Right ventricle myocardium inferior (tissue), 1 donor: ENCODE results near the gene ZNF827. TPM values are rescaled to one million over a fixed set of nuclear protein-coding genes. Genes with fewer than 3 reads are reported as not detected.
A peak's percentile ranks its signal among the peaks of the same experiment; 100 is the strongest.

Experiments used
- ATAC-seq: fragments of 200-7000 bp; cut with Tn5 transposase; one replicate; pipeline ENCODE4 v1.9.1; 2020; ENCODE audit warnings: mild to moderate bottlenecking, moderate library complexity
- DNase-seq: peaks from one replicate; pipeline ENCODE4 v3.0.0; 2021; ENCODE audit errors: missing footprints
- intact Hi-C: fragments of 100-400 bp; cut with DNase I; formaldehyde crosslinking; loops from one replicate; pipeline ENCODE4 v1.11.0; 2022
- total RNA-seq: library from RNA; stranded (reverse); fragmentation: NEBNext Ultra II Directional; extraction: Animal tissue kit (Norgen Biotek cat#: 25700); gene quantifications from one replicate; pipeline ENCODE4 v1.2.1, GENCODE V29; 2021
- donor health status: DM: no; HTN: yes; CAD: no; lungs with severe emphysema.

The ZNF827 gene
- total RNA-seq, 1 donor from 2014 or later, result 11.9 TPM

DNA sequence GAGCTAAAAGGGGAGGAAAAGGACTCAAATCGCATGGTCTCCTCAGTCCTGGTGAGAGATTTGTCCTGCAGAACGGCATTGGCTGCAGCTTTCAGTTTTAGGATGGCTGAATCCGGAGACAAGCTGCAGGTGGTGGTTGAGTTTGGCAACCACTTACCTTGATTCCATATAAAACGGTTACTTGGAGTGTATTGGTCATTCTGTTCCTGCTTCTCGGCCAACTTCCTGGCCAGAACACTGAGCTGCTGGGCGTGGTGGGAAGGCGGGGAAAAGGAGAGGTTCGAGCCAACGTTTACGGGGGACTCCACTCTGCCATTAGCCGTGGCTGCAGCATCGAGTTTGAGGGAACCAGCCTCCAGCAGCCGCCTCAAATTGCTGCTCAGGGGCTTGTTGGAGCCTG lies 36.1 kb downstream of the ZNF827 start:
- DNase-seq (no peak), ATAC-seq (no peak)
- intact Hi-C loops, result no loop called here

DNA sequence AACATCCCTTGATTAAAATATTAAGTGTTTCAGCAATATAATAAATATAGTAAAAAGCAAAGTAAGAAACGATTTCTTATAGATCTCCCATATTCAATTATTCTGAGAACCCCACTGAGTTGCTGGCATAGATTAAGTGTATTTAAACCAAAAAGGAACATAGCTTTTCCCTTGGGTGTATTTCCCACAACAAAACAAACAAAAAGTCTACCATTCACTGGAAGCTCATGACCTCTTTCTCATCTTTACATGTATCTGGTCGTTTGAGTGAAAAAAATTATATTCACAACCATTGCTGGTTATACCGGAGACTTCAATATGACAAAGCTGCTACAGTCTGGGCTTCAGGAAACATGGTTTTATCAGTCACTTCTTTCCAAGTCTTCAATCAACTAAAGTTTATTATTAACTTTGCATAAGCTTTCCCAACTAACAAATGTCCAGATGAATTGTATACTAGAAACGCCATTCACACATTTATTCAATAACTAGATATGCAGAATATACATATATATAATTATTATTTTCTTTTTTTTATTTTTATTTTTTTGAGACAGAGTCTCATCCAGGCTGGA lies 38.6 kb downstream of the ZNF827 start:
- intact Hi-C loops, result no loop called here
- DNase-seq (no peak), ATAC-seq (no peak)

DNA sequence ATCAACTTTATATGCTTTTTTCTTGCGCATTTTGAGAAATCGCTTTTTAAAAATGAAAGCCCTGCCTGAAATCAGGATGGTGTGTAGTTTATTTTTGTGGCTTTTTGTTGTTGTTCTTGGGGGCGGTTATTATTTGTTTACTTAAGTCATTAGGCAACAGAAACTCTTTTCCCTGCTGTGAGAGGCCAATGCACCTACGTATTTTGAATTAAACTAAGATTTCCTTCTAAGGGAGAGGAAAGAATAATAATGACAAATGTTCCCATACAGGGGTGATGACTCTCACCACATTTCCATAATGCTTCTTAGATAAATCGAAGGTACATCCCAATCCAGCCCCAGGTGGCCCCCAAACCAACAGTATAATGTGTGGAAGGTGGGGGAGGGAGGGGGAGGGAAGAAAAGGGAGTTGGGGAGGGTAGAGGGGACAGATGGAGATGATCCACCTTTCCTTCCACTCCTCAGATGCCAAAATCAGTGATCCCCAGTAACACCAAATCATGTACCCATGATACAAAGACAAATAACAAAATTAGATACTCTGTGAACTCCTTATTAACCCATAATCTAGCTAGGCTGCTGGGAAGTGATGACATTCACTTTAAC lies 39.6 kb downstream of the ZNF827 start:
- intact Hi-C loops, result no loop called here
- no peak for ATAC-seq
- no peak for DNase-seq

DNA sequence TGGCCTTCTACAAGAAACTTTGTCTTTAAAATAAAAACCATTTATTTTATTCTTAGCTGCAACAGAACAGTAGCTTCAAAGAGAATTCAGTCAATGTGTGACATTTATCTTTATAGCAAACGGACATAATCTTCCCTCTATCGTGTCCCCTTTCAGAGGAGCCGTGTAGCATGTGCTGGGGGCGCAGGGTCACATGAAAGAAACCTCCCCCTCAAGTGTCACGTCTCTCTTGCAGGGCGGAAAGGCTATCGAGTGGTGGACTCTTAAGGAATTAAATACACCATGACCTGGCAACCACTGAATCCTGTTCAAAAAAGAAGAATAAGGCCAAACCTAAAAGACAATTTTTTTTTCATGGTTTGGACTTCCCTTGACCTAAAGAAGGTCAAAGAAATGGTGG lies 40.2 kb downstream of the ZNF827 start:
- no peak for ATAC-seq
- no peak for DNase-seq
- intact Hi-C loops, result no loop called here

DNA sequence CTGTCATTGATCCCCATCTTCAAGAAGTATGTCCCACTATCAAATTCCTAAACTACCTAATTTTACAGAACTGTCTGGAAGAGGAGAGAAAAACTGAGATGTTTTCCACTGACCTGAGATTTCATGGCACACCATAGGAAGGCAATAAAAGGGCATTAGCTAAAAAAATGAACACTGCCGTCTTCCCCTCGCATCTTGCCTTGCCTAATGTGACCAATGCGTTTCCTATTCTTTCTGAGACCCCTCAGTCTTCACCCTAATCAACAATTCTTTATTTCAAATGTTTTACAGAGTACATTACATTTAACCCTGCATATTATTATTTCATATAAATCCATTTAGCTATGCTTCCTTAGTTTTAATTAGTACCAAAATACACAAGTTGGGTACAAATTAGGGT lies 43.6 kb downstream of the ZNF827 start:
- ATAC-seq, result no peak
- intact Hi-C loops, result no loop called here
- DNase-seq, result no peak

DNA sequence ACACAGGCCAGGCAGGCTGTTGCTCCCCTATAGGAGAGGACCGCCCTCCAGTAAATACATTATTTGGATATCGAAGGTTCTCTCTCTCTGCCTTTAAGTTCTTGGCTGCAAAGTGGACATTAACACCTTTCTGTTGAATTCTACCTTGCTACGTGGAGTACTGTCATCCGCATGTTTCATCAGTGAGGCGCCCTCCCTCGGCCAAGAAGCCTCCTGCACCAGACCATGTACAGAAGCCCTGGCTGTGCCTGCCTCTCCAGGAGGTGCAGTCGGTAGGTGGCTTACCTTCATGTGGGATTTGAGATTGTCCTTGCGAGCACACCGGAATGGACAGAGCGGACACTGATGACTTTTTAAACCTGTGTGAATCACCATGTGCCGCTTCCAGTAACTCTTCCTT lies 46.7 kb downstream of the ZNF827 start:
- ATAC-seq, result no peak
- DNase-seq, result no peak

DNA sequence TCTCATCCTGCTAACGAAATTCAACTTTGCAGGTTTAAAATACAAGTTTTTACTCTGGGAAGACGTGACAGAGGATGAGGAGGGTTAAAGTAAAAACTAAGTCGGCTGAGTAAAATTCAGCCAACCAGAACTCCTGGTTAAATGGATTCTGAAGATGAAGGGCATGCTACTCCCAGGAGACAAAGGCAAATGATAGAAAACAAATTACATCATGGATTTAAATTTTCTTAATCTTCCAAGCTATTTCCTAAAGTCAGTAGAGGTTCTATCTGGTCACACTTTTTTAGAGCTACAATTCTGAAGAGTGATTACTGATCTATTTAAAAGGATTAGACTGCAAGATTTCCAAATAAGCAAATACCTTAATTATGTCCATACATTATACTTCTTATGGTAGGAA lies 47.9 kb downstream of the ZNF827 start:
- ATAC-seq (no peak), DNase-seq (no peak)
- intact Hi-C loops, result no loop called here

More for the DNA sequence above, 46.7 kb downstream of the ZNF827 start:
- intact Hi-C loops, result no loop called here

DNA sequence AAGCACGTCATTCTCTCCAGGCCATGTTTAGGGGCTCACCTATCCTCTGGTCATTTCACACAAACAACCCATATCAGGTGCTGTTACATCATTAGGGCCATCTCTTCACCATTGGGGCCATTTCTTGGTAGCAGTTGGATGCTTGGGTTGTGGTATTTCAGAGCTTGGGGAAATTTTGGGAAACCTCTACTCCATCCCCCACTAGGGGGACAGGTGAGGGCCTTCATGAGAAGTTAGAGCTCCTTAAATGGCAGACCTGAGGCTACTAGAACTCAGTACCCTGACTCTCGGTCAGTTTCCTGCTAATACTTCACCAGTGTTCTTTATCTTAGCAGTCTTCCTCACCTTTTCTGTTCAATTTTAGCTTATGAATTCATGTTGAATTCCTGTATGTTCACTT lies 50.2 kb downstream of the ZNF827 start:
- intact Hi-C loops, result loop anchor here (5.0 kb wide), 1 partner anchor 271 kb away; the partner anchor contains the start of gene MMAA
- ATAC-seq (no peak), DNase-seq (no peak)

DNA sequence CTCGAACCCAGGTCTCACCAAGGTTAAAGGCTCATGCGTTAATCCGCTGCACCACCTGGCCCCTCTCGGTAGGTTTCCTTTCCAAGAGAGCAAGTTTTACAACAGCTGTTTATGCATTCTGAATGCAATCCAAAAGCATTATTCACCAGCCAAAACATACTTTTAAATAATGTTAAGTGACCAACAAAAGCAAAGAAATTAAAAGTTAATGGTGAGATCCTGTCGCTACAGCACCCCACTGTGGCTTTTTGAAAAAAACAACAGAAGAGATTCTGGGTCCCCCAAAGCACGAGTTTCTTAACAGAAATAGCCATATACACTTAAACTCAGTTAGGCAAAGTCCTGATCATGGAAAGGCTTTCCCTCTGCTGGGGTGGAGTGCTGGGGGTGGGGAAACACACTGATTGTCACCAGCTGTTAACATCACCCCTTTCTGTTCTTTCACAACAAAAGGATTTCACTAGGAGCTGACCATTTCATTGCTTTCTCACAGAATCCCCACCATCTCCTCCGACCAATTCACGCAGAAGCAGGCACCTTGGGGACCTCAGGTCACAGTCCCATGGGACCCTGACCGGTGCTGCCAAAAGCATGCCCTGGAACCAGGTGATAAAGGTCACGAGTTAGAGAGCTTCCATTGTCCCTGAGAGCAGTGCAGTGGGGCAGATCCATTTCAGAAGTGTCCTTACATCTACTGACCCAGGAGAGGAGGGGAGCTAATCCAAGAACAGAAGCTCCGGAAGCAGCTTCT lies 51.2 kb downstream of the ZNF827 start:
- intact Hi-C loops, result loop anchor here (2.0 to 5.0 kb wide), 2 partner anchors 49 to 270 kb away; partner anchors contain the start of gene MMAA
- ATAC-seq, result peak; percentile 70
- DNase-seq, result no peak

DNA sequence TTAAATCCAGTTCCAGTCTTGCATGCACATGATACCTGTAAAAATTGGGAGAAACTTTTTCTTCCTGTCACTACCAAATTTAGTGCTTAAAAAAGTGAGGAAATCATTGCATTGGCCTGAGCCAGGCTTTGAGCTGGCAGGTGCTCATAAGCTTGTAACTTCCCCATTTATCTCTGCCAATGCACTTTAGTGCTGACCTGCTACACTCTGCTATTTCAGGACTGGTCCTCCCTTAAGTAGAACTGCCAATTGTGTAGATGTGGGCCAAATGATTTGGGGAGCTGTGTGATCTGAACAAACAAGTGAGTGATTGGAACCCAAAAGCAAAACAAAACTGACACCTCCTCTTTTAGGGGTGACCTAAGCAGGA lies 51.8 kb downstream of the ZNF827 start:
- DNase-seq (no peak), ATAC-seq (peak; percentile 82)
- intact Hi-C loops, result loop anchor here (2.0 to 5.0 kb wide), 2 partner anchors 50 to 270 kb away; partner anchors contain the start of gene MMAA

DNA sequence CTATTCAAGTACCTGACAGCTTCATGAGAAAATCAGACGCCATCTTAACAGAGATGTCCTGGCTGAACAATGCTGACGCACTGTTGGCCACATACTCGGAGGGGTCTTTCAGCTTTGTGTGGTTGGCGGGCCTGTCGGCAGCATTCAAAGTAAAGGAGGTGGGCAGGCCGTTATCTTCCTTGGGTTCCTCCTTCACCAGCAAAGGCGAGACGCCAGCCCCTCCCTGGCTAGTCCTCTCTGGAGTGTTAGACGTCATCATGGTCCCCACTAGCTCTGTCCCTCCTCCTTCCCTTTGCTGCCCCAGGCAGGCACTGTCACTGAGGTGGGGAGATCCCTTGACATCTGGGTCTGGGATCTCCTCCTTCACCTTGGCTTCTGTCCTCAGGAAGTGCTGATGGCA lies 53.0 kb downstream of the ZNF827 start:
- intact Hi-C loops, result loop anchor here (2.0 to 5.0 kb wide), 2 partner anchors 51 to 268 kb away; partner anchors contain the start of gene MMAA
- DNase-seq (no peak), ATAC-seq (no peak)

DNA sequence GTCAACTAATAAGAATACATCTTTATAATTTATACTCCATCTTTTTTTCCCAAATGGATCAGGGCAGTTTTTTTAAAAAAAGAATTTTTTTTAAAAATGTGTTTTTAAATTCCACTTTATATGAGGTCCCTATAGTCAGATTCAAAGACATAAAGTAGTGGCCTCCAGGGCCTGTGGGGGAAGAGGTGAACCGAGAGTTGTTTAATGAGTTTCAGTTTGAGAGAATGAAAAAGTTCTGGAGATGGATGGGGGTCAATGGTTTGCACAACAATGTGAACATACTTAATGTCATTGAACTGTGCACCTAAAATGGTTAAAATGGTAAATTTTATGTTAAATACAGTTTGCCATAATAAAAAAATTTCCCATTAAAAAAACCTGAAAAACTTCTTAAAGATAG lies 53.8 kb downstream of the ZNF827 start:
- no peak for ATAC-seq

DNA sequence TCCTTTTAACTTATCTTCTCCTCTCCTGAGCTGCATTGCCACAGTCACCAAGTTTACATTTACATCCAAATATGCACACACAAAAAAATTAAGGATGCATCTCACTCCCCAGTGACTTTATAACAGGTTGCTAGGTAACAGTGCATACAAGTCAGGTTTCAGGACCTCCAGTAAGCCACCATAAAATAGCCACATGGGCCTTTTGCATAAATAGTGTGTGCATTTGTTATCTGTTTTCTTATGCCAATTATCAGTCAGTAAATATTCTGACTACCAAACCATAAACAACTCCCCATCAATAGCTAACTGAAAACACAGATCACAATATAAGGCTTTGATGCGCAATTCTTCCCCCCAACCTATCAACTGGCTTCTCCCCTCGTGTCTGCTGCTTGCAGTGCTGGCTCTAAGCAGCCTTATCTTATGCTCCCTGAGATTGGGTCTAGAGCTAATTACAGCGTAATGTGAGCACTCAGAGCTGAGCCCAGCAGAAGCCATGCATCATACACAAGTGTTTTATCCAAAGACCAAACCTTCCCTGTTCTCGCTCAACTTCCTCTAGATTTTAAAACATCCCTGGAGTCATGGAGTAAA lies 55.4 kb downstream of the ZNF827 start:
- ATAC-seq (no peak), DNase-seq (no peak)
- intact Hi-C loops, result no loop called here

More for the DNA sequence above, 53.8 kb downstream of the ZNF827 start:
- DNase-seq, result no peak
- intact Hi-C loops, result loop anchor here (5.0 kb wide), 1 partner anchor 267 kb away; the partner anchor contains the start of gene MMAA

DNA sequence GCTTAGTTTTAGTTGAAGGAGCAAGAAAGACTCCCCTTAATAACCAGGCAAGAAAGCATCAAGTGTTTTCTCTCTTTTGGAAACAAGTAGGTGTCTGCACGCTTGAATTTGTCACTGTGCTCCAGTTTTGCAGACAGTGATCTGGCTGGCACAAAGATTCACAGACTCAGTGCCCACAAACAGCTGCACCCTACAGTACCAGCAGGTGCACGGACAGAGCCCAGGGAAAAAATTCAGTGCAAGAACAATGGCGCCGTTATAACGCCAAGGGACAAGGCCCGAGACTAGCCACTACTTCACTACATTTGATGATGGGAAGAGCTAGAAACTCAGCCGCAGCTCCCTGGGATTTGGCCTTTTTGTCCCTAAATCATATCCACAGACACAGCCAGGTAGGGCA lies 56.0 kb downstream of the ZNF827 start:
- no peak for ATAC-seq
- intact Hi-C loops, result no loop called here
- DNase-seq, result no peak

DNA sequence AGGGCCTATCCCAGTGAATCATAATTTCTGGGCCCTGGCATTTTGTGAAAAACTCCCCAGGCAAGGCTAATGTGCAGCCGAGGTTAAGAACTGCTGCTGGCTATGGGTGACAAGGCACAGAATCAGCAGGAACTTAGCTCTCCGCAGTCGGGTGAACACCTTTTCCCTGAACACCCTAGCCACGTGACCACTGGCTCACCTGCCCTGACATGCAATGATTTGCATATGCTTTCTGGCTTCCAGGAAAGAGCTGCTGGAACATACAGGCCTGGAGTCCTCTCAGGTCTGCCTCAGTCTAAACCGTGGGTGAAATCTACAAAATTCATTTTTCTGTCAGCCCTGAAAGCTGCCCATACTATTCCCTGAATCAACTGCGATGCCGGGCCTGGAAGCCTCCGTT lies 56.6 kb downstream of the ZNF827 start:
- DNase-seq, result no peak
- intact Hi-C loops, result no loop called here
- ATAC-seq, result no peak

DNA sequence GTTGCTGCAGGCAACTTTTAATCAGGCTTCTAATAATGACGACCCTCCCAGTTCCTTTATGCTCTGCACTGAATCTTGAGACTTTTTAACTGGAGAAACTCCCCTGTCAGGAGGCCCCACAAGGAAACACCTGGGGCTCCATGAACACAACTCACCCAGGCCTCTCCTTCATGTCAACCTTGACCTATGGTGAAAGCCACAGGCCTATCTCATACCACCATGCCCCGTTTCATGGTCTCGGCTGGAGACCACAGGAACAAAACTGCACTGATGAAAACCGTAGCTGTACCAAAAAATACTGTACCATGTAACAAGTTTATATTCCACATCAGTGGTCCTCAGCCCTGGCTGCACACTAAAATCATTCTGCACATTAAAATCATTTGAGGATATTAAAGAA lies 57.0 kb downstream of the ZNF827 start:
- ATAC-seq (no peak), DNase-seq (no peak)
- intact Hi-C loops, result no loop called here

DNA sequence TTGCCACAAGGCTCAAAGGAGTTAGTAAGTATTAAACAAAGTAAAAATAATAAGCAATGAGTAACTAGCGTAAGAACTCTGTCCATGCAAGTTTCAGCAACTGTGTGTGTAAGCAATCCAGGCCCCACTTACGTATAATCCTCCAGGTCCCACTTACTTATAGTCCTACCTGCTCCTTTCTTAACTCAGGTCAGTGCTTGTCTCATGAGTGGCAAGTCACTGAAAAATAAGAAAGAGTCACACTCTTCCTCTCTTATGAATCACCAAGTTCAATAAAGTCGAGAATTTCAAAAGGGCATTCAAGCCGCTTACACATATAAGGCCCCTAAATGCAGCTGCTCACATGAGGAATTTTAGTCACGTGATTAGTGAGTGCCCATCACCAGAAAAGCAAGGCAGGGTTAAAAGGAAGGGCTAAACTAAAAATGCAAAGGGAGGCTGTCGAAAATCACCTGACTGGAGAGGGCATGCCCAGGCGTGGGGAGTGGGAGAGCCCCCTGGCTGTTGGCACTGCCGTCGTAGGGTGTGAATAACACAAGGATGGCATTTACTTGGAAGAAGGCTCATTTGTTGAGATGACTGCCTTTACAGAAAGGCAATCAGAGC lies 58.2 kb downstream of the ZNF827 start:
- DNase-seq (no peak), ATAC-seq (no peak)
- intact Hi-C loops, result no loop called here

DNA sequence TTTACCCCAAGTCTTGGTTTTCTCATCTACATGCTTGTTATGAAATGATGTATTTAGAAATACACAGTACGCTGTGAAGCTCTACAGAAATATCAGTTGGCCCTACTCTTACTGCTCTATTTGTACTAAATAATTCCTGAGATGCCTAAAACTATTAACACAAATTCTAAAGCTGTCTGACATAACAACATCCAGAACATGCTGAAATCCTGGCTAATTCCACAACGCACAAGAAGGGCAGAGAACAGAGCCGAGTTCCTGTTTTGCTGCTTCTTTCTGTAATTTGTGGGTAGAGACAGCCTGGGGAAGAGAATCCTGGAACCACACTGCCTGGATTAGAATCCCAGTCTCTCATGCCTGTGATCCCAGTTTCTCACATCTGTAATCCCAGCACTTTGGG lies 59.0 kb downstream of the ZNF827 start:
- ATAC-seq (peak; percentile 71), DNase-seq (no peak)
- intact Hi-C loops, result no loop called here
